ENCODE data around the gene SMIM32. TPM values are rescaled to one million over a fixed set of nuclear protein-coding genes. Genes with fewer than 3 reads are reported as not detected.

Gene SMIM32
- total RNA-seq, 2 donors from 2014 or later, result 0.36 to 1.9 TPM

- H3K27ac ChIP-seq, result no peak overlapping the region
- 82% methylated on average over 1 of the region's 1 CpG for WGBS
- H3K36me3 ChIP-seq, result peaks cover 0 to 7% of the 10 kb centered on the region in 2 donors
Measured at GRCh38 chr5:136182618-136183017, 10.3 kb downstream of the SMIM32 start.

GRCh38 chr5:136174021-136174659, 18.8 kb downstream of the SMIM32 start:
- Histone ChIP-seq H3K36me3 (peaks cover 0 to 1% of the 10 kb centered on the region in 2 donors), H3K4me3 (no peak overlapping the region), H3K27me3 (replicated peaks; ENCODE audit: insufficient read depth) (no peaks in the 10 kb centered on the region), H3K27ac (no peak overlapping the region), H3K9me3 (no peaks in the 10 kb centered on the region), H3K4me1 (replicated peaks) (no peaks in the 10 kb centered on the region)
- 82% methylated on average over 2 of the region's 2 CpGs for WGBS
- TF ChIP-seq POLR2A (IDR thresholded peaks at IDR 0.05), result no peak
- peak; percentile 14 for TF ChIP-seq POLR2AphosphoS5 (IDR thresholded peaks at IDR 0.05)
- peak in 3 of 4 experiments; percentile 37 to 71 (median 65) for TF ChIP-seq CTCF (IDR thresholded peaks at IDR 0.05)
- intact Hi-C loops (cut with DNase I), result loop anchor here (10.0 kb wide), 1 partner anchor 89 kb away; no protein-coding TSS in a partner anchor
- DNase-seq (ENCODE audit: low spot score), result no peak

More at GRCh38 chr5:136182618-136183017, 10.3 kb downstream of the SMIM32 start:
- no peak overlapping the region for H3K4me3 ChIP-seq
- TF ChIP-seq CTCF (IDR thresholded peaks at IDR 0.05) (no peak), POLR2AphosphoS5 (IDR thresholded peaks at IDR 0.05) (no peak), POLR2A (IDR thresholded peaks at IDR 0.05) (no peak)
- intact Hi-C loops (cut with DNase I), result no loop called here
- no peak for DNase-seq (ENCODE audit: low spot score)
- H3K27me3 ChIP-seq (replicated peaks; ENCODE audit: insufficient read depth), result no peaks in the 10 kb centered on the region
- no peaks in the 10 kb centered on the region for H3K9me3 ChIP-seq
- H3K4me1 ChIP-seq (replicated peaks), result no peaks in the 10 kb centered on the region

GRCh38 chr5:136169218-136169617, 23.7 kb downstream of the SMIM32 start:
- no peak for TF ChIP-seq CTCF (IDR thresholded peaks at IDR 0.05)
- TF ChIP-seq POLR2AphosphoS5 (IDR thresholded peaks at IDR 0.05), result no peak
- no peak for TF ChIP-seq POLR2A (IDR thresholded peaks at IDR 0.05)
- intact Hi-C loops (cut with DNase I), result no loop called here
- Histone ChIP-seq H3K27ac (no peak overlapping the region), H3K9me3 (no peaks in the 10 kb centered on the region), H3K27me3 (replicated peaks; ENCODE audit: insufficient read depth) (no peaks in the 10 kb centered on the region), H3K36me3 (no peaks in the 10 kb centered on the region), H3K4me1 (replicated peaks) (no peaks in the 10 kb centered on the region), H3K4me3 (no peak overlapping the region)
- 97% methylated on average over 3 of the region's 3 CpGs for WGBS
- DNase-seq (ENCODE audit: low spot score), result no peak

GRCh38 chr5:136166909-136167308, 26.1 kb downstream of the SMIM32 start:
- Histone ChIP-seq H3K27ac (no peak overlapping the region), H3K36me3 (no peaks in the 10 kb centered on the region), H3K4me3 (no peak overlapping the region), H3K9me3 (no peaks in the 10 kb centered on the region), H3K4me1 (replicated peaks) (no peaks in the 10 kb centered on the region), H3K27me3 (replicated peaks; ENCODE audit: insufficient read depth) (no peaks in the 10 kb centered on the region)
- DNase-seq (ENCODE audit: low spot score), result no peak
- TF ChIP-seq POLR2AphosphoS5 (IDR thresholded peaks at IDR 0.05) (no peak), POLR2A (IDR thresholded peaks at IDR 0.05) (no peak), CTCF (IDR thresholded peaks at IDR 0.05) (no peak)
- intact Hi-C loops (cut with DNase I), result no loop called here
- 63% methylated on average over 4 of the region's 4 CpGs for WGBS

- intact Hi-C loops (cut with DNase I), result no loop called here
- Histone ChIP-seq H3K4me3 (no peak overlapping the region), H3K27ac (no peak overlapping the region), H3K36me3 (no peaks in the 10 kb centered on the region), H3K4me1 (replicated peaks) (no peaks in the 10 kb centered on the region), H3K9me3 (no peaks in the 10 kb centered on the region), H3K27me3 (replicated peaks; ENCODE audit: insufficient read depth) (no peaks in the 10 kb centered on the region)
- TF ChIP-seq CTCF (IDR thresholded peaks at IDR 0.05) (no peak), POLR2AphosphoS5 (IDR thresholded peaks at IDR 0.05) (no peak), POLR2A (IDR thresholded peaks at IDR 0.05) (no peak)
- no peak for DNase-seq (ENCODE audit: low spot score)
- 74% methylated on average over 1 of the region's 1 CpG for WGBS
Measured at GRCh38 chr5:136164226-136164625, 28.7 kb downstream of the SMIM32 start.

All from prostate gland (tissue), 2 donors.